Effector memory CD4-positive, alpha-beta T cell (primary cell): ENCODE measurements around the gene NRIP1.

Source experiments
- DNase-seq, 3 donors: peaks; one replicate each; pipeline ENCODE4 v3.0.0-alpha.2; 2020
- H3K27ac ChIP-seq: 2 replicates; pipeline ENCODE4 v1.7.0; 2013; ENCODE audit warnings: mild to moderate bottlenecking, low read length, moderate library complexity; ENCODE audit not compliant: insufficient read depth, poor library complexity, severe bottlenecking
- H3K27me3 ChIP-seq: replicated peaks from 2 replicates; pipeline ENCODE4 v1.7.0; 2013; ENCODE audit warnings: mild to moderate bottlenecking, low read length; ENCODE audit not compliant: insufficient read depth, control insufficient read depth, poor library complexity, severe bottlenecking
- H3K36me3 ChIP-seq: 2 replicates; pipeline ENCODE4 v1.7.0; 2013; ENCODE audit warnings: mild to moderate bottlenecking, low read length, moderate library complexity; ENCODE audit not compliant: control insufficient read depth, insufficient read depth
- H3K4me1 ChIP-seq: 2 replicates; pipeline ENCODE4 v1.7.0; 2013; ENCODE audit warnings: low read length, mild to moderate bottlenecking; ENCODE audit not compliant: control insufficient read depth, insufficient read depth, poor library complexity, severe bottlenecking
- H3K4me3 ChIP-seq: 2 replicates; pipeline ENCODE4 v1.7.0; 2013; ENCODE audit warnings: low read length, low read depth, mild to moderate bottlenecking; ENCODE audit not compliant: insufficient read depth, poor library complexity, severe bottlenecking
- H3K9me3 ChIP-seq: 2 replicates; pipeline ENCODE4 v1.7.0; 2013; ENCODE audit warnings: mild to moderate bottlenecking, low read length, moderate library complexity; ENCODE audit not compliant: control insufficient read depth

NRIP1 gene

GRCh38 chr21:15028186-15028585 lies 36.6 kb downstream of the NRIP1 start:
- Histone ChIP-seq H3K9me3 (no peaks in the 10 kb centered on the region), H3K4me3 (no peak overlapping the region), H3K4me1 (no peaks in the 10 kb centered on the region), H3K27ac (no peak overlapping the region), H3K36me3 (no peaks in the 10 kb centered on the region), H3K27me3 (no peaks in the 10 kb centered on the region)
- no peak for DNase-seq

DNA sequence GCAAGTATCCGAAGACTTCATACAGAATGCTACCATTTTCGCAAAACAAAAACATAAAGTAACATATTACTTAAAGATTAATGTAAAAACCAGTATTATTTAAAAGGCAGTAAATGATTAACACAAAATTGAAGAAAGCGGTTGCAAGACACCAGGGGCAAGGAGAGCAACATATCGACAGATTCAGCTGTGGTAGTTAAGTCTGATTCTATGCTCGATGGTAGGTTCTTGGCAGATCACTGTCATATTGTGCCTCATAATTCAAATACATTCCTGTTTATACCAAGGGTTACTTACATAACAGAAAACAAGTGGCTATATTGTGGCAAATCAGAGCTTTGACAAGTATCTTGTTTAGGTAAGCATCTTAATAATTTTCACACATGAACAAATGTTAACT lies 37.7 kb downstream of the NRIP1 start:
- H3K27ac ChIP-seq, result no peak overlapping the region
- H3K9me3 ChIP-seq, result no peaks in the 10 kb centered on the region
- H3K4me3 ChIP-seq, result no peak overlapping the region
- no peaks in the 10 kb centered on the region for H3K36me3 ChIP-seq
- no peak for DNase-seq
- H3K4me1 ChIP-seq, result no peaks in the 10 kb centered on the region
- H3K27me3 ChIP-seq, result no peaks in the 10 kb centered on the region

DNA sequence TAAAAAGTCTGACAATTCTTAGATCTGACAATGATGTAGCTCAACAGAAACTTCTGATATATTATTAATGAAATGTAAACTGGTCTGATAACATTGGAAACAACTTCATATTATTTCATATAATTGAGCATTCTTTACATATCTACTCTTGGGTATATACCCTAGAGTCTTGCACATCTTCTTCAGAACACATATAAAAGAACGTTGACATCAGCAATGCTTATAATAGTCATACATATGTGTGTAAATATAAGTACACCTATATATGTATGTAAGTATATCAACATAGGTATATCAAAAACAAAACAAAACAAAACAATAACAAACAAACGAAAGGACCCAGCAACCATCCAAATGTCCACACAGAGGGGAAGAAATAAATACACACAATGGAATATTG lies 38.4 kb downstream of the NRIP1 start:
- Histone ChIP-seq H3K4me3 (no peak overlapping the region), H3K27ac (no peak overlapping the region), H3K4me1 (no peaks in the 10 kb centered on the region), H3K27me3 (no peaks in the 10 kb centered on the region), H3K9me3 (no peaks in the 10 kb centered on the region), H3K36me3 (no peaks in the 10 kb centered on the region)
- no peak for DNase-seq

- no peak for DNase-seq
- no peaks in the 10 kb centered on the region for H3K4me1 ChIP-seq
- H3K27me3 ChIP-seq, result no peaks in the 10 kb centered on the region
- no peaks in the 10 kb centered on the region for H3K9me3 ChIP-seq
- no peak overlapping the region for H3K4me3 ChIP-seq
- no peak overlapping the region for H3K27ac ChIP-seq
- H3K36me3 ChIP-seq, result no peaks in the 10 kb centered on the region
Measured at GRCh38 chr21:15023776-15024175, 41.0 kb downstream of the NRIP1 start.

GRCh38 chr21:15022608-15023261 lies 42.1 kb downstream of the NRIP1 start:
- H3K4me3 ChIP-seq, result no peak overlapping the region
- H3K9me3 ChIP-seq, result no peaks in the 10 kb centered on the region
- DNase-seq, result no peak
- H3K36me3 ChIP-seq, result no peaks in the 10 kb centered on the region
- H3K4me1 ChIP-seq, result no peaks in the 10 kb centered on the region
- no peak overlapping the region for H3K27ac ChIP-seq
- H3K27me3 ChIP-seq, result no peaks in the 10 kb centered on the region

DNA sequence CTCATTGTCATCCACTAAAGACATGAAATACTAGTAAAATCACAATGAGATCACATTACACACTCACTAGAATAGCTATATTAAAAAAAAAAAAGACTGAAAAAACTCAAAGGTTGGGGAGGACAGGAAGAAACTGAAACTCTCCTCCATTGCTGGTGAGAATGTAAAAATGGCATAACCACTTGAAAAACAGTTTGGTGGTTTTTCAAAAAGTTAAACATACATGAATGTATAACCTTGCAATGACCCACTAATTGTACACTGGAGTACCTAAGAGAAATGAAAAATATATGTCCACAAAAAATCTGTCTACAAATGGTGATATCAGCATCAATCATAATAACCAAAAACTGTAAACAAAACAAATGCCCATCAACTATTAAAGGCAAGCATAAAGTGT lies 44.0 kb downstream of the NRIP1 start:
- Histone ChIP-seq H3K27ac (no peak overlapping the region), H3K36me3 (no peaks in the 10 kb centered on the region), H3K27me3 (no peaks in the 10 kb centered on the region), H3K4me1 (no peaks in the 10 kb centered on the region), H3K4me3 (no peak overlapping the region), H3K9me3 (no peaks in the 10 kb centered on the region)
- DNase-seq, result no peak

GRCh38 chr21:15018382-15018781 lies 46.4 kb downstream of the NRIP1 start:
- Histone ChIP-seq H3K4me3 (no peak overlapping the region), H3K27ac (no peak overlapping the region), H3K36me3 (no peaks in the 10 kb centered on the region), H3K27me3 (no peaks in the 10 kb centered on the region), H3K9me3 (no peaks in the 10 kb centered on the region), H3K4me1 (no peaks in the 10 kb centered on the region)
- no peak for DNase-seq

DNA sequence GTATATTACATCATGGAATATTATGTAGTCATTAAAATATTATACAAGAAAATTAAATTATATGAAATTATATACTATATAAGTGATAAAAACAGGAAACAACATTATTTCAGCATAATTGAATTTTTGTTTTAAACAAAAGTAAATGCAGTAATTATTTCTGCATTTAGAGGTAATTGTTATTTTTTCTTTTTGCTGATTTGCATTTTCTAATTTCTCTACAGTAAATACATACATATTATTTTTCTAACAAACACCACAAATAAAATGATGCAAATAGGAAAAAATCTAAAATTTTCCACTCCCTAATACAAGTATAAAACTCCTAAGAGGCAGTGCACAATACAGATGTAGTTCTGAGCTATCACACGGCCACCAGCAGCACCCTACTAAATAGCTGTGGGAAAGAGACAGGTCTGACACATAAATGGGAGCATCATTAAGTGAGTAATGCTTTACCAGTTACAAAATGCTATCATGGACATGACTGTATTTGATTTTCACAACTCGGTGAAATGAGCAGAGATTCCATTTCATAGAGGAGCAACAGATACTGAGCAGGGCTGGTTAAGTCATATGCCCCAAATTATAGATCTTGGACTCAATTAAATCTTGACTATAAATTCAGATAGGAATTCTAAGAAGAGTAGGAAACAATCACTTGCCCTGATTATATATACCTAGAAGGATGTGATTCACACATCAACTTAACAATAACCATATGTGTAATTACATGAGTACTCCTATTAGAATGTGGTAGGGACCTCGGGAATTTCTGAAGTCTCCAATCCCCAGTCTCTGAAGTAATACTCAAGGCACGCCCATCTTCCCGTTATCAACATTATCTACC lies 49.0 kb downstream of the NRIP1 start:
- no peak for DNase-seq
- no peaks in the 10 kb centered on the region for H3K36me3 ChIP-seq
- no peaks in the 10 kb centered on the region for H3K27me3 ChIP-seq
- H3K4me3 ChIP-seq, result no peak overlapping the region
- H3K9me3 ChIP-seq, result no peaks in the 10 kb centered on the region
- H3K4me1 ChIP-seq, result no peaks in the 10 kb centered on the region
- H3K27ac ChIP-seq, result no peak overlapping the region

DNA sequence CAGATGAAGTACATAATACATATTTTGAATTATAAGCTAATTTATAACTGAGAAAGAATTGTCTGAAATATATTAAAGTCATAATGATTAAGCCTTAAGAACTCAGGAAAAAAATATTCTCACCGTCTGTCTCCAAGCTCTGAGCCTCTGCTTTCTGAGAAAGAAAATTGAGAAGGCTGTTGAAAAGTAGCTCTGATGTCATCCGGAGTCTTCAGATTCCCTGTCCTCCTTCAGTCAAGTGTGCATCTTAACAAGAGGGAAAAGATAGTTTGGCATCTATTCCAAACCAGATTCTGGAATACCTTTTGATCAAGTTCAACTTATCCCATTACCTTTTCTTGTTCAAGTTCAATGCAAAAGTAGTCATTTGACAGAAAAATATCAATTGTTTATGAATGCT lies 50.6 kb downstream of the NRIP1 start:
- Histone ChIP-seq H3K27ac (no peak overlapping the region), H3K4me1 (no peaks in the 10 kb centered on the region), H3K27me3 (no peaks in the 10 kb centered on the region), H3K9me3 (no peaks in the 10 kb centered on the region), H3K4me3 (no peak overlapping the region), H3K36me3 (no peaks in the 10 kb centered on the region)
- DNase-seq, result no peak

GRCh38 chr21:15011967-15012366 lies 52.8 kb downstream of the NRIP1 start:
- Histone ChIP-seq H3K4me3 (no peak overlapping the region), H3K9me3 (no peaks in the 10 kb centered on the region), H3K27me3 (no peaks in the 10 kb centered on the region), H3K27ac (no peak overlapping the region), H3K4me1 (no peaks in the 10 kb centered on the region), H3K36me3 (no peaks in the 10 kb centered on the region)
- DNase-seq, result no peak
